AG09319 (cell line): ENCODE data around the gene SRRM1.
A peak's percentile ranks its signal among the peaks of the same experiment; 100 is the strongest.

Experiments used
- DNase-seq: peaks from one replicate; pipeline ENCODE4 v3.0.0-alpha.2; 2010; ENCODE audit warnings: low read depth; ENCODE audit errors: extremely low read depth
- TF ChIP-seq, protein P1 (sequence below): IDR thresholded peaks from 2 replicates; pipeline ENCODE4 v1.5.1; 2011; ENCODE audit warnings: low read depth, mild to moderate bottlenecking, inconsistent platforms, low read length, moderate library complexity

SRRM1 gene, protein sequence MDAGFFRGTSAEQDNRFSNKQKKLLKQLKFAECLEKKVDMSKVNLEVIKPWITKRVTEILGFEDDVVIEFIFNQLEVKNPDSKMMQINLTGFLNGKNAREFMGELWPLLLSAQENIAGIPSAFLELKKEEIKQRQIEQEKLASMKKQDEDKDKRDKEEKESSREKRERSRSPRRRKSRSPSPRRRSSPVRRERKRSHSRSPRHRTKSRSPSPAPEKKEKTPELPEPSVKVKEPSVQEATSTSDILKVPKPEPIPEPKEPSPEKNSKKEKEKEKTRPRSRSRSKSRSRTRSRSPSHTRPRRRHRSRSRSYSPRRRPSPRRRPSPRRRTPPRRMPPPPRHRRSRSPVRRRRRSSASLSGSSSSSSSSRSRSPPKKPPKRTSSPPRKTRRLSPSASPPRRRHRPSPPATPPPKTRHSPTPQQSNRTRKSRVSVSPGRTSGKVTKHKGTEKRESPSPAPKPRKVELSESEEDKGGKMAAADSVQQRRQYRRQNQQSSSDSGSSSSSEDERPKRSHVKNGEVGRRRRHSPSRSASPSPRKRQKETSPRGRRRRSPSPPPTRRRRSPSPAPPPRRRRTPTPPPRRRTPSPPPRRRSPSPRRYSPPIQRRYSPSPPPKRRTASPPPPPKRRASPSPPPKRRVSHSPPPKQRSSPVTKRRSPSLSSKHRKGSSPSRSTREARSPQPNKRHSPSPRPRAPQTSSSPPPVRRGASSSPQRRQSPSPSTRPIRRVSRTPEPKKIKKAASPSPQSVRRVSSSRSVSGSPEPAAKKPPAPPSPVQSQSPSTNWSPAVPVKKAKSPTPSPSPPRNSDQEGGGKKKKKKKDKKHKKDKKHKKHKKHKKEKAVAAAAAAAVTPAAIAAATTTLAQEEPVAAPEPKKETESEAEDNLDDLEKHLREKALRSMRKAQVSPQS

DNA sequence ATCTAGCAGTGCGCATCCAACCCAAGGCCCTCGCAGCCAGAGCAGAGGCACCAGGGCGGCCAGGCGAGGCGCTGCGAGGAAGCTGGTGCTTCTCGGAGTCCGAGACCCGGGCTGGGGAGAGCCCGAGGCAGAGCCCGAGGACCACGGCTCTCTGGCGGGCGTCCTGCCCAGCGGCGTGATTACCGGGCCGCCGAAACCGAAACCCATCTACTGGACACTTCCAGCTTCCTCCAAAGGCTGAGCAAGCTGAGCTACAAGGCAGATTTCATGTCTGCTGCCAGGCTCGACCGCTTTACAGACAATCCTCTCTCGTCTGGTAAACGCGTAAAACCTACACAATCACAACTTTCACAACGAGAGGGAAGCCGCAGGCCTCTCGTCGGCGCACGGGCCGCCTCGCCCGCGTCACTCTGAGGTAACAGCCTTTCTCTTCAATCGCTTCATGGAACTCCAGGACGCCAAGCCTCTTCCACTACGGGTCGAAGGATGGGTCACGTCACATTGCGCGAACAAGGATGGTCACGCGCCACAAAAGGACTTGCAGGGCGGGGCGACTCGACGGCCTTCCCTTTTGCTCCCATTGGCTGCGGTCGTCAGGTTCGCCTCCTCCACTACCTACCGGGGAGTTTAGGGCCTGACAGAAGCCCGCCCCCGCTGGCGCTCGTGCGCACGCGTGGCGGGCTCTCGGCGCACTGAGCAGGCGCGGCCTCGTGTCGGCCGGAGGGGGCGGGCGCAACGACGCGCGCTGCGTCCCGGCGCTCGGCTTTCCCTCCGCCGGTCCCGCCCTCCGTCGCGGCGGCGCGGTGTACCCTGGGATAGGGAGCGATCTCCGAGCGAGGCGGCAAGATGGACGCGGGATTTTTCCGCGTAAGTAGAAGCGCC lies at the start of gene SRRM1:
Gene SRRM1 (plus strand): TSS at position 822 of the 882 bp plus-strand sequence. CDS start 25 bp downstream, at position 847.
- DNase-seq = peak; percentile 100
- TF ChIP-seq, protein P1, sequence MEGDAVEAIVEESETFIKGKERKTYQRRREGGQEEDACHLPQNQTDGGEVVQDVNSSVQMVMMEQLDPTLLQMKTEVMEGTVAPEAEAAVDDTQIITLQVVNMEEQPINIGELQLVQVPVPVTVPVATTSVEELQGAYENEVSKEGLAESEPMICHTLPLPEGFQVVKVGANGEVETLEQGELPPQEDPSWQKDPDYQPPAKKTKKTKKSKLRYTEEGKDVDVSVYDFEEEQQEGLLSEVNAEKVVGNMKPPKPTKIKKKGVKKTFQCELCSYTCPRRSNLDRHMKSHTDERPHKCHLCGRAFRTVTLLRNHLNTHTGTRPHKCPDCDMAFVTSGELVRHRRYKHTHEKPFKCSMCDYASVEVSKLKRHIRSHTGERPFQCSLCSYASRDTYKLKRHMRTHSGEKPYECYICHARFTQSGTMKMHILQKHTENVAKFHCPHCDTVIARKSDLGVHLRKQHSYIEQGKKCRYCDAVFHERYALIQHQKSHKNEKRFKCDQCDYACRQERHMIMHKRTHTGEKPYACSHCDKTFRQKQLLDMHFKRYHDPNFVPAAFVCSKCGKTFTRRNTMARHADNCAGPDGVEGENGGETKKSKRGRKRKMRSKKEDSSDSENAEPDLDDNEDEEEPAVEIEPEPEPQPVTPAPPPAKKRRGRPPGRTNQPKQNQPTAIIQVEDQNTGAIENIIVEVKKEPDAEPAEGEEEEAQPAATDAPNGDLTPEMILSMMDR = no peak; the same call in 1 of the 2 replicates

DNA sequence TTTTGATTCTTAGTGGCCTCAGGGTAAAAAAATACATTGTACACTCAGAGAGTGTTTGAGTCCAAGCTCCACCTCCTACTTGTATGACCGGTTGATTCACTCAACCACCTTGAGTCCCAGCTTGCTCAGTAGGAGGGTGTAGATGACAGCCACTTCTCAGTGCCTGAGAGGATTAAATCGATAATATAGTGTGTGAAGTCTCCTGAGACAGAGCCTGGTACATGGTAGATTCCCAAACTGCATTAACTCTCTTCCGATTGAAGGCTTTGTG lies 48.8 kb upstream of the SRRM1 start:
- TF ChIP-seq, protein P1 = no peak
- no peak for DNase-seq

DNA sequence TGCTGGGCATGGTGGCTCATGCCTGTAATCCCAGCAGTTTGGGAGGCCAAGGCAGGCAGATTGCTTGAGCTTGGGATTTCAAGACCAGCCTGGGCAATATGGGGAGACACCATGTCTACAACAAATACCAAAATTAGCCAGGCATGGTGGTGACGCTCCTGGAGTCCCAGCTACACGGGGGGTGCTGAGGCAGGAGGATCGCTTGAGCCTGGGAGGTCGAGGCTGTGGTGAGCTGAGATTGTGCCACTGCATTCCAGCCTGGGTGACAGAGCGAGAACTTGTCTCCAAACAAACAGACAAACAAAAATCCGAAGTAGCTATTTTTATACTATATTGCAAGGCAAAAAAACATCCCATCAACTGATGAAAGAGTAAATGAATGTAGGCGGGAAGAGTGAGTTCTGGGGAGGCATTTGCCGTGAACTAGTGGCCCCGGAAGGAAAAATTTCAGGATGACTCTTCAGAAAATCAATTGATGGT lies 46.7 kb upstream of the SRRM1 start:
- TF ChIP-seq, protein P1 = no peak
- no peak for DNase-seq

DNA sequence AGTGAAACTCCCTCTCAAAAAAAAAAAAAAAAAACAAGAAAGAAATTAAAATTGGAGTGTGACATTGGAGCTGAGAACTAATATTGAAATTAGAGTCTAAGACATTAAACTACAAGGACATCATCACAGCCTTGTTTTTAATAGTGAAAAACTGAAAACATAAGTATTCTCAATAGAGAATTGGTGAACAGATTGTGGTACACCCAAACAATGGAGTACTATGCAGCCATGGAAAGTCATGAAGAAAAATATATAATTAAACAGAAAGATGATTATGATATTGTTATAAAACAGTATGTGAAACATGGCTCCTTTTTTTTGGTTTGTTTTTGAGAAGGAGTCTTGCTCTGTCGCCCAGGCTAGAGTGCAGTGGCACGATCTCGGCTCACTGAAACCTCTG lies 43.8 kb upstream of the SRRM1 start:
- TF ChIP-seq, protein P1 = no peak
- no peak for DNase-seq

DNA sequence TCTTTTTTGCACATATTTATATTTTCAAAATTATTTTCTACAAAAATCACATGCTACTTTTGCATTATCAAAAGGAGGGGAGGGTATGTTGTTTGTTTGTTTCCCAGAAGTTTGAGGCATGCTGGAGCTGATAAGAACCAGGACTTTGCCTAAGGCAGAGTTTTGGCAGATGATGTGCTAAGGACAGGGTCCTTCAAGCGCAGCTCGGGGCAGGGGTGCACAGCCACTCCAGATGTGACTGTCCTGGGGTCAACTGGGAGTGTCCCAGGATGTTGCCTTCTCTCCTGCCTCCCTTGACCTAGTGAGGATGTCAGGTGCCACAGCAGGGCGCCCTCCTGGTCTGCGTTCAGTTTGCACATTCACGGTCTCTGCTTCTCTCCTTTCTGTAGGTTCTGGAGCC lies 42.6 kb upstream of the SRRM1 start:
- TF ChIP-seq, protein P1 = no peak
- DNase-seq = no peak

DNA sequence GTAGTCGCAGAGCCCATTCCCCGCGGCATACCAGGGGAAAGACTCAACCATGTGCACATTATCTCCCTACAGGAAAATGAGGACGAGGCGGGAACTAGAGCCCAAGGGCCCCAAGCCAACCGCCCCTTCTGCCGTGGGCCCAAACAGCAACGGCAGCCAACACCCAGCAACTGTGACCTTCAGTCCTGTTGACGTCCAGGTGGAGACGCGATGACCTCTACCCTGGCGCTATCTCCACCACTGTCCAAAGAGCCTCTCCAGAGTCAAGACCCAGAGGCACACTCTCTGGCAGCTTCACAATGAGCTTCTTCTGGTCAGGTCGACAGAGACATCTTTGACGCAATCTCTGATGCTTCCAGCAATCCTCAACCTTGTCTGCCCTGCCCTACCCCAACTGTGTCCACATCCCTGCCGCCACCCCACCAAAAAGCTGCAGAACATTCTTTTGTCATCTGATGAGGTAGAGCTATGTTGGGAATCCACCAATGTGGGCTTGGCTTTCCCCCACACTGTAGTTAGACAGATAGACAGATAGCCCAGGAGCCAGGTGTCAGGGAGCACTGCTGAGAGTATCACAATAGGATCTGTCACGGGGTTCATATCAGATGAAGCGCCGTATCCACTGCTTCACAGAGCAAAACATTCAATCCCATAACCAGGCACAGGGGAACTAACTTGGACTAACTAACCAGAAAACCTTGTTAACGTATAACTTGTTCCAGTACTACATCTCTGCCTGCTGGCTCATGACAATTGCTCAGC lies 37.4 kb upstream of the SRRM1 start:
- no peak for DNase-seq
- TF ChIP-seq, protein P1 = no peak
